Uterus (tissue), 2 donors: ENCODE results near the gene HOMER1.

Source experiments
- POLR2A ChIP-seq, 2 donors: fragments of 450-650 bp; IDR thresholded peaks; one replicate each; pipeline ENCODE4 v1.6.1; 2016; ENCODE audit warnings: antibody characterized with exemption in 2 of 2, mild to moderate bottlenecking in 1 of 2, moderate library complexity in 1 of 2
- TF ChIP-seq, protein P1 (sequence below), 4 experiments: fragments of 200-600 bp in 2 of 4; fragments of 450-650 bp in 2 of 4; sonication (generic) in 2 of 4; IDR thresholded peaks; one replicate each; pipeline ENCODE4 v1.5.1; 2016 to 2019; ENCODE audit warnings: antibody characterized with exemption in 4 of 4, mild to moderate bottlenecking in 2 of 4, moderate library complexity in 1 of 4

DNA sequence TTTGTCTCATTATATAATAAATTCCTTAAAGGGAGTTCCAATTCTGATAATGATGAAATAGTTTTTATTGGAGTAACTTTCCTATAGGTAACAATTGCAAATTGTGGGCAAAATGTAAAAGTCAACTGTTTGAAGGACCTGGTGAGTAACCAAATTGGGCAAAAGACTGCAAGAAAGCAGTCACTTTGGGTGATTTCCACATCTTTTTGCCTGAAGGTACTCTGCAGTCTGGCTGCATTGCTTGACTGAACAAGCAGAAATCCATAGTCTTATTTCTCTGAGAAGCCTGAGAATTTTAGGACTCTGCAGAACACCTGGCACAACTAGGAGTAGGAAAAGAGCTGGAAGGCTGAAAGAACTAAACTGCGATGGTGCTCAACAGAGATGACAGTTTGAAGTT lies 114.9 kb downstream of the HOMER1 start:
- TF ChIP-seq, protein P1, sequence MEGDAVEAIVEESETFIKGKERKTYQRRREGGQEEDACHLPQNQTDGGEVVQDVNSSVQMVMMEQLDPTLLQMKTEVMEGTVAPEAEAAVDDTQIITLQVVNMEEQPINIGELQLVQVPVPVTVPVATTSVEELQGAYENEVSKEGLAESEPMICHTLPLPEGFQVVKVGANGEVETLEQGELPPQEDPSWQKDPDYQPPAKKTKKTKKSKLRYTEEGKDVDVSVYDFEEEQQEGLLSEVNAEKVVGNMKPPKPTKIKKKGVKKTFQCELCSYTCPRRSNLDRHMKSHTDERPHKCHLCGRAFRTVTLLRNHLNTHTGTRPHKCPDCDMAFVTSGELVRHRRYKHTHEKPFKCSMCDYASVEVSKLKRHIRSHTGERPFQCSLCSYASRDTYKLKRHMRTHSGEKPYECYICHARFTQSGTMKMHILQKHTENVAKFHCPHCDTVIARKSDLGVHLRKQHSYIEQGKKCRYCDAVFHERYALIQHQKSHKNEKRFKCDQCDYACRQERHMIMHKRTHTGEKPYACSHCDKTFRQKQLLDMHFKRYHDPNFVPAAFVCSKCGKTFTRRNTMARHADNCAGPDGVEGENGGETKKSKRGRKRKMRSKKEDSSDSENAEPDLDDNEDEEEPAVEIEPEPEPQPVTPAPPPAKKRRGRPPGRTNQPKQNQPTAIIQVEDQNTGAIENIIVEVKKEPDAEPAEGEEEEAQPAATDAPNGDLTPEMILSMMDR (IDR thresholded peaks at IDR 0.05) = no peak
- no peak for TF ChIP-seq POLR2A (IDR thresholded peaks at IDR 0.05)
